Vagina (tissue), 2 donors: Measurements from ENCODE around the gene NOLC1.

Source experiments
- POLR2A ChIP-seq, 2 donors: fragments of 450-650 bp; IDR thresholded peaks; one replicate each; pipeline ENCODE4 v1.6.1; 2017; ENCODE audit warnings: antibody characterized with exemption in 2 of 2, mild to moderate bottlenecking in 2 of 2, moderate library complexity in 2 of 2
- POLR2AphosphoS5 ChIP-seq, 2 donors: sonication (generic); formaldehyde crosslinking; IDR thresholded peaks; one replicate each; pipeline ENCODE4 v1.9.0; 2017; ENCODE audit warnings: antibody characterized with exemption in 2 of 2, mild to moderate bottlenecking in 2 of 2, low read depth in 1 of 2; ENCODE audit not compliant: insufficient read depth in 1 of 2
- TF ChIP-seq, protein P1 (sequence below), 3 experiments: fragments of 450-650 bp in 2 of 3; fragments of 200-600 bp in 1 of 3; sonication (generic) in 1 of 3; IDR thresholded peaks; one replicate each; pipeline ENCODE4 v1.5.1; 2017 to 2019; ENCODE audit warnings: antibody characterized with exemption in 3 of 3, mild to moderate bottlenecking in 2 of 3, moderate library complexity in 2 of 3

DNA sequence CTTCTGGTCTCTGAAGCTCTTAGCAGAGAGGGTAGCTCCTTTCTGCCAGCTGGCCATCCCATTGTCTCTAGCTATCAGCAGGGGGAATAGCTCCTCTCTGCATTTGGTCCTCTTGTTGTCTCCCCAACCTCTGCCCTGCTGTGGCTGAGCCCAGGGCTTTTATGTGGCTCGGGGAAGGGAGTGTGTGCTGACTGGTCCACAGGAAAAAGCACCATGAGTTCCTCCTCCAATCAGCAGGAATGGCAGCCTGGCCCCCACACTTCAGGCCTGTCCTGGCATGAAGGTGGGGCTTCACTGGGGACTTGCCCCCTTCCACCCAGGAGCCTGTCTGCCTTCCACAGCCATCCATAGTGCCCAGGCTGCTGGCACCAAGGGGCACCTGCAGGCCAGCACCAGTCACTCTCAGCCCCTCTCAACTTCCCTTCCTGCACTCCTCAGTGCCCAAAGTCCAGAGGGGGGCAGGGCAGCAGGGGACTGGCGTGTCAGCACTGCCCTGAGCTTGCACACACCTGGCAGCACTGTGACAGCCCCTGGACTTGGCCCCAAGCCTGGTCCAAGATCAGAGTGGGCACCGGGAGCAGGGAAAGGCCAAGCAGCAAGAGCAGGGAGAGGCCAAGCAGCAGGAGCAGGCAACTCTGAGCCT lies 36.2 kb downstream of the NOLC1 start:
- TF ChIP-seq POLR2A (IDR thresholded peaks at IDR 0.05), result no peak
- TF ChIP-seq, protein P1, sequence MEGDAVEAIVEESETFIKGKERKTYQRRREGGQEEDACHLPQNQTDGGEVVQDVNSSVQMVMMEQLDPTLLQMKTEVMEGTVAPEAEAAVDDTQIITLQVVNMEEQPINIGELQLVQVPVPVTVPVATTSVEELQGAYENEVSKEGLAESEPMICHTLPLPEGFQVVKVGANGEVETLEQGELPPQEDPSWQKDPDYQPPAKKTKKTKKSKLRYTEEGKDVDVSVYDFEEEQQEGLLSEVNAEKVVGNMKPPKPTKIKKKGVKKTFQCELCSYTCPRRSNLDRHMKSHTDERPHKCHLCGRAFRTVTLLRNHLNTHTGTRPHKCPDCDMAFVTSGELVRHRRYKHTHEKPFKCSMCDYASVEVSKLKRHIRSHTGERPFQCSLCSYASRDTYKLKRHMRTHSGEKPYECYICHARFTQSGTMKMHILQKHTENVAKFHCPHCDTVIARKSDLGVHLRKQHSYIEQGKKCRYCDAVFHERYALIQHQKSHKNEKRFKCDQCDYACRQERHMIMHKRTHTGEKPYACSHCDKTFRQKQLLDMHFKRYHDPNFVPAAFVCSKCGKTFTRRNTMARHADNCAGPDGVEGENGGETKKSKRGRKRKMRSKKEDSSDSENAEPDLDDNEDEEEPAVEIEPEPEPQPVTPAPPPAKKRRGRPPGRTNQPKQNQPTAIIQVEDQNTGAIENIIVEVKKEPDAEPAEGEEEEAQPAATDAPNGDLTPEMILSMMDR (IDR thresholded peaks at IDR 0.05), result no peak
- TF ChIP-seq POLR2AphosphoS5 (IDR thresholded peaks at IDR 0.05; ENCODE audit: insufficient read depth in 1 of 2, low read depth in 1 of 2), result no peak
